NK-92 (cell line): ENCODE measurements around the gene CLN3.
"Not testable (repeated sequence)": the region's sequence is repeated elsewhere in the genome, so short reads cannot be mapped to it uniquely, and the experiment has no call there.

ENCODE experiments used
- DNase-seq: peaks from one replicate; lab custom pipeline; 2025; ENCODE audit not compliant: unreplicated experiment; lab: John Stamatoyannopoulos, UW

CLN3 gene

DNA sequence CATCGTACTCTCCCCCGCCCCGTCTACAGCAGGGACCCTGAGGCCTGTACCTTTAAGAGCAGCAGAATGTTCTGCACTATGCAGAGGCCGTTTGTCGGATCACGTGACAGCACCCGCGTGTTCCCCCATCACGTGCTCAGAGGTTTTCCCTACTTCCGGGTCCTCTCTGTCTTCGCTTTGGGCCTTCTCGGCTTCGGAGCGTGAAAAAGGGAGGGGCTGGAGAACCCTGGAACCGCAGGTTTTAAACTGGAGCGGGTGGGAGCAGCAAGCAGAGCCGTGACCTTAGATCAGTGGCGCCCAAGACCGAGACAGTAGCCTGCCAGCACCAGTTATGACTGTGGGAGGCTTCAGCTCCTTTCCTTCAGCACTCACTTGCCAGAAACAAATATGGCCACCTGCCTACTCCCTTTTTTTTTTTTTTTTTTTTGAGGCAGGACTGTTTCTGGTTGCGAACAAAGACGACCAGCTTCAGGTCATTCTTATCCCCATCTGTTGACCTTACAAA lies at the start of gene CLN3:
CLN3 (minus strand) TSS at position 105 of the 505 bp plus-strand sequence. CDS start 315 bp downstream, outside the sequence.
- peak; percentile 36 for DNase-seq

DNA sequence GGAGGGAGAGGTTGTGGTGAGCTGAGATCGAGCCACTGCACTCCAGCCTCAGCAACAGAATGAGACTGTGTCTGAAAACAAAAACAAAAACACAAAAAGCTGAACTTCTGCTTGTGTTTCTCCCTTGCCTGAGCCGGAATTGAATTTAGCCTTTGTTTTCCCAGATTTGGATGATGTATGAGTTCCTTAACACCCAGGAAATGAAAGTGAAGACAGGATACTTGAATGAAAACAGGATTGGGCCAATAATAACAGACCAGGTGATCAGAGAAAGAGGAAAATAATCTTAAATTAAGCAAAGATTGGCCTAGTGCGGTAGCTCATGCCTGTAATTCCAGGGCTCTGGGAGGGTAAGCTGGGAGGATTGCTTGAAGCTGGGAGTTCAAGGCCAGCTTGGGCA lies 48.5 kb upstream of the CLN3 start:
- DNase-seq, result no peak

DNA sequence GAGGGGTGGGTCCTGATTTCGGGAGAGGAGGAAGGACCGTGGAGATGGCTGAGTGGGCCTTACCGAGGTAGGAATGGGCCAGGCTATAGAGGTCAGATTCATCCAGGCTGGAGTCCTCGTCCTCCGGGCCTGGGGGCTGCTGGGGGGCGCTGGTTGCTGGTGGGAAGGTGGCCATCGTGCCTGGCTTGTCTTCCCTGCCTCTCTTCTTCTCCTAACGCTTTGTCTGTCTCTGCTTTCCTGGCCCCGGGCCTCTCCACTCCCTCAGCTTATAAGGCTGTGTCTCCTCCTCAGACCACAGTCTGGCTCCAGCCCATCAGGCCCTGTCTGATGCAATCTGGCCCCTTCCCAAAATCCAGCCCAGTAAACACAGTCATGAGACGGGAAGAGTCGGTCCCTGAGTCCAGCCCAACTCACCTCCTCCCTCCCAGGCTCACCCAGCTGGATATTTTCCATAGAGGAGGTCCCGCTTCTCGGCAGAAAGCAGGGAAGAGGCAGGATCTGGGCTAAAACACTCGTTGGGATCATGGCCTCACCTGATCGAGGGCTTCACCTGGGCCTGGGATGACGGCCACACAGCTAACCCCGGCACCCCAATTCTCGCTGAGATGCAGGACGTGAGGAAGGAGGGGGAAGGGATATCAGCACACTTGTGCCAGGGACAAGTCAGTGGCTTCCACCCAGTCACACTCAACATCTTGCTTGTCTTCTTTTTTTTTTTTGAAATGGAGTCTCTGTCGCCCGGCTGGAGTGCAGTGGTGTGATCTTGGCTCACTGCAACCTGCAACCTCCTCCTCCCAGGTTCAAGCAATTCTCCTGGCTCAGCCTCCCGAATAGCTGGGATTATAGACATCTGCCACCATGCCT lies 47.1 kb upstream of the CLN3 start, which contains the start of gene NUPR1:
NUPR1 (minus strand) TSS at position 242 of the 864 bp plus-strand sequence; CDS start at position 175, 67 bp downstream.
- no peak for DNase-seq

DNA sequence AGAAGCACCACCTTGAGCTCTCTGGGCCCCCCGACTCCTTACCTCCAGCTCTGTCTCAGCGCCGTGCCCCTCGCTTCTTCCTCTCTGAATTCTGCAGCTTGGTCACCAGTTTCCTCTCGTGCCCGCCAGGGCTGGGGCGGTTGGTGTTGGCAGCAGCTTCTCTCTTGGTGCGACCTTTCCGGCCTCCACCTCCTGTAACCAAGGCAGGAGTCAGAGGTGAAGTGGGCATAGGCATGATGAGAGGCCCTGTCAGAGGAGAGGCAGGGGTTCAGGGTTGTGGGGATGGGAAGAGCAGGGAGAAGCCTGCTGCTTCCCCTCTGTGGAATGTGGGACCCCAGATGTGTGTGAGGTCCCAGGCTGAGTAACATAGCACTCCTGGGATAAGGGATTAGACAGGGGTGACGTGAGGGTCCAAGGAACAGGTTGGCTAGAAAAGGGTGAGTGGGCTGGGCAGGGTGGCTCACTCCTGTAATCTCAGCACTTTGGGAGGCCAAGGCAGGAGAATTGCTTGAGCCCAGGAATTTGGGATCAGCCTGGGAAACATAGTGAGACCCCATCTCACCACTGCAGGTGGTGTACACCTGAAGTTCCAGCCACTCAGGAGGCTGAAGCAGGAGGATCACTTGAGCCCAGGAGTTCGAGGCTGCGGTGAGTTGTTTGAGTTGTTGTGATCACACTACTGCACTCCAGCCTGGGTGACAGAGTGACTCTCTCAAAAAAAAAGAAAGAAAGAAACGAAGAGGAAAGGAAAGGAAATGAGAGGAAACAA lies 46.3 kb upstream of the CLN3 start:
- no peak for DNase-seq

DNA sequence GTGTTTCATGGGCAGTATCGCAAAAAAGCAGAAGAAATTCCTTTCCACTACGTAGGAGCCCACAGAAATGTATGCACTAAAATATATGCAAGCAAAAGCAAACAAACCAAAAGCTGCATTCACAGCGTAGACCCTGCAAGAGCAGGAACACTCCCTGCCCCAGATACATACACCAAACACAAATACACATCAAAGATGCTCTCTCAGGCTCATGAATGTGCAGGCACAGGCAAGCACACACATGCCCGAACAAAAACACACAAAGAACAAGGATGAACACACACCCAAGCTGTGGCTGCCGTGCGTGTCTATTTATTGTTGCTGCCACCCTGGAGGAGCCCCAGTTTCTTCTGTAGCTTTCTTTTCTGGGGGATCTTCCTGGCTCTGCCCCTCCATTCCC lies 45.2 kb upstream of the CLN3 start:
- no peak for DNase-seq

DNA sequence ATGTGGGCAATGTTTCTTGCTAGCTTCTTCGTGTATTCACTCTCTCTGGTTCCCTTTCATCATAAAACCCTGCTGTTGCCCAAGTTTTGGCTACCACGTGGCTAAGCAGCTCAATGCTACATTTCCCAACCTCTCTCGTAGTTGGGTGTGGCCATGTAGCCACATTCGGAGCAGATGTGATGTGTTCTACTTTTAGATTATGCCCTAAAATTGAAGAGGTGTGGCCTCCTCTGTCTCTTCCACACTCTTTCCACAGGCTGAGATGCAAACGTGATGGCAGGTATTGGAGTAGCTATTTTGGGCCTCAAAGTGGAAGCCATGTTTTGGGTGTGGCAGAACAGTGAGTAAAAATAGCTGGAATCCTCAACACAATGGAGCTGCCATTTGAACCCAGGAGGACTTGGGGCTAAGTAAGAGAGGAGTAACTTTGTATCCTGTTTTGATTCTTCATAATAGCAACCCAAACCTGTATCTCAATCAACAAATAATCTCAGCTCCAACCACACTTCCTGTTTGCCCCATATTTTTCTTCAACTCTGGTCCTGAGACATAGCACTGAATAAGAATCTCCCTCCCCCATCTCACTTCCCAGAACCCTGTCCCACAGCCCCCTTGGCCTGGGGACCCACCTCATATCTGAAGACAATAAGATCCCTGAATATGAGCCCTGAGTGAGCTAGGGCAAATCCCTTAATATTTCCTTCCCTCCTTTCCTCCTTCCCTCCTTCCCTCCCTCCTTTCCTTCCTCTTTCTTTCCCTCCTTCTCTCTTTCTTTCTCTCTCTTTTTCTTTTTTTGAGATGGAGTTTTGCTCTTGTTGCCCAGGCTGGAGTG lies 42.9 kb upstream of the CLN3 start:
- DNase-seq, result no peak

DNA sequence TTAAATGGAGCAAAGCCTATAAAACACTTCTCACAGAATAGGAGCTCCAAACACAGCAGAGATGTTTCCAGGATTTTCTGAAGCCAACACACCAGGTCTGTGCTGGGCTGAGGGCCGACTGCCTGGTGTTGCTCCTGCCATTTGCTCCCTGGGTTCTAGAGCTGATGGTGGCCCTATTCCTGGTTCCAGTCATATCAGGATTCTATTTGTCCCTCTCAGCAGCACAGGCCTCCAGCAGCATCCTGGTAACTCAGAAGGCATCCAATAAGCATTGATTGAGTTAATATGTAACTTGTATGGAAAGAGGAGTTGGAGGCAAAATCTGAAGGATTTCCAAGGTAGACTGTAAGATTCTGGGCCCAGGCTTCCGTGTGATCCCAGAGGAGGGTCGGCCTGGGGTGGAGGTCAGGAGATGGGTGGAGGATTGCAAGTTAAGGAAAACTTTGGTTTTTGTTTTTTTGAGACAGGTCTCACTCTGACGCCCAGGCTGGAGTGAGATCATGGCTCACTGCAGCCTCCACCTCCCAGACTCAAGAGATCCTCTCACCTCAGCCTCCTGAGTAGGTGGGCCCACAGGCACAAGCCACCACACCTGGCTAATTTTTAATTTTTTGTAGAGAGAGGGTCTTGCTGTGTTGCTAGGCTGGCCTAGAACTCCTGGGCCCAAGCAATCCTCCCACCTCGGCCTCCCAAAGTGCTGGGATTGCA lies 41.2 kb upstream of the CLN3 start:
- no peak for DNase-seq

DNA sequence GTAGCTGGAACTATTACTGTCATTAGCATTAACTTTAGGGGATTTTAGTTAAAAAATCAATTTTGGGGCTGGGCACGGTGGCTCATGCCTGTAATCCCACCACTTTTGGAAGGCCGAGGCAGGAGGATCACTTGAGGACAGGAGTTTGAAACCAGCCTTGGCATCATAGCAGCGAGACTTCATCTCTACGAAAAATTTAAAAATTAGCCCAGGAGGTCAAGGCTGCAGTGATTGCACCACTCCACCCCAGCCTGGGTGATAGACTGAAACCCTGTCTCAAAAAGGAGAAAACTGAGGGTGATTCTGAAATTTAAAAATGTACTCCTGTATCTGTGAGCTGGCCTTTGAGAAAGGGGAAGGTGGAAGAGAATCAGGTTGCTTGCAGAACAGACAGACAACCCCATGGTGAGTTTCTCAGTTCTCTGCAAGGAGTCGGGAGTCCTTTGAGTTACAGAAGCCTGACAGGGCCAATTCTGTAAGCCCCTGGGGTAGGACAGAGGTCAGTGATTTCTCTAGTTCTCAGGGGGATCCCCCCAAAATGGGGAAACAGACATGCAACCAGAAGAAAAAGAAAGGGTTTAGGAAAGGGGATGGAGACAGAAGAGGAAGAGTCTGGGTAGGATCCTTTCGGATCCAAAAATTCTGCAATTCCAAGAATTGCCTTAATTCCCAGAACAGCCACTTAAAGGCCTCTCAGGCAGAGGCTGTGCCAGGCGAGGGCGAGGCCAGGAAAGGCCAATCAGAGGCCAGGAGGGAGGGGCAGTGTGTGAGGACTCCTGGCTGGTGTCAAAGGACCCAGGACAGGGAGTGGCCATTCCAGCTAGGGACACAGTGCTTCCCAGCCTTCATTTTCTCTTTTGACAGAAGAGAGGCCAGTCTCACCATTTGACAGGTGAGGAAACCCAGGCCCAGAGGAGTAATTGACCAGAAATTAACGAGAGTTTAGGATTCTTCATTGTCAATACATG lies 40.2 kb upstream of the CLN3 start:
- DNase-seq, result no peak

DNA sequence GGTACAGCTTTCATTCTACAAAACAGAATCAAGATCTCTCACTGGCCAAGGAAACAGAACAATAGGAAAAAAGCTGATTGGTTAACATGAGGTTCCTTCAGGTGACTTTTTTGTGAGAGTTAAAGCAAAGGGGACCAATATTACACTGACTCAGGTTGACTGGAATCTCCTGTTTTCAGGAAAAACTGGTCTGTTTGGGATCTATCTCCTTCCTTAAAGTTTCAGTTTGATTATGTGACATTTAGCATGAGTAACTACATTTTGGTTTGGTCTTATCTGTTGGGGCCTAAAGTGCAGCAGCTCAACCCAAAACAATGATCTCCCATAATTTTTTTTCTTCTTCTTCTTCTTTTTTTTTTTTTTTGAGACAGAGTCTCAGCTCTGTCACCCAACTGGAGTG lies 37.2 kb upstream of the CLN3 start:
- no peak for DNase-seq

DNA sequence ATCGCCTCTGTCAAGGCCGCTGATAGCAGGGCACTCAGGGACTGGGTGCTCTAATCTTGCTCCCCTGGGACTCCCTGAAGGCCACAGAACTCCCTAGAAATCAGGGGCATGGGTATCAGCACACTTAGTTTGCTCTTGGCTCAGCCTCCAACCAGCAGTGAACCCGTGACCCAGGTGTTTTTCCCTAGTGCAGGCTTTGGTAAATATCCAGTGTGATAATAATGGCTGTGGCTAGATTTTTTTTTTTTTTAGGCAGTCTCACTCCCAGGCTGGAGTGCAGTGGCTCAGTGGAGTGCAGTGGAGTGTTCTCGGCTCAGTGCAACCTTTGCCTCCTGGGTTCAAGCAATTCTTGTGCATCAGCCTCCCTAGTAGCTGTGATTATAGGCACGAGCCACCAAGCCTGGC lies 36.6 kb upstream of the CLN3 start:
- no peak for DNase-seq

DNA sequence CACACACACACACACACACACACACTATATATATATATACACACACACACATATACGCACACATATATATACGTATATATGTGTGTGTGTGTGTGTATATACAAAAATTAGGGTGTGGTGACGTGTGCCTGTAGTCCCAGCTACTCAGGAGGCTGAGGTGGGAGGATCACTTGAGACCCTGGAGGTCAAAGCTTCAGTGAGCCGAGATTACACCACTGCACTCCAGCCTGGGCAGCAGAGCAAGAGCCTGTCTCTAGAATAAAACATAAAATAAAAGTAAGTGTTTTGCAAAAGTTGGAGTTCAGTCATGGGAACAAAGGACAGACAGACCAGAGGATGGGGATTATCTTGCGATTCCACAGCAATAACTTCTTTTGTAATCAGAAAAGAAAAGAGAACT lies 36.1 kb upstream of the CLN3 start:
- DNase-seq, result no peak

DNA sequence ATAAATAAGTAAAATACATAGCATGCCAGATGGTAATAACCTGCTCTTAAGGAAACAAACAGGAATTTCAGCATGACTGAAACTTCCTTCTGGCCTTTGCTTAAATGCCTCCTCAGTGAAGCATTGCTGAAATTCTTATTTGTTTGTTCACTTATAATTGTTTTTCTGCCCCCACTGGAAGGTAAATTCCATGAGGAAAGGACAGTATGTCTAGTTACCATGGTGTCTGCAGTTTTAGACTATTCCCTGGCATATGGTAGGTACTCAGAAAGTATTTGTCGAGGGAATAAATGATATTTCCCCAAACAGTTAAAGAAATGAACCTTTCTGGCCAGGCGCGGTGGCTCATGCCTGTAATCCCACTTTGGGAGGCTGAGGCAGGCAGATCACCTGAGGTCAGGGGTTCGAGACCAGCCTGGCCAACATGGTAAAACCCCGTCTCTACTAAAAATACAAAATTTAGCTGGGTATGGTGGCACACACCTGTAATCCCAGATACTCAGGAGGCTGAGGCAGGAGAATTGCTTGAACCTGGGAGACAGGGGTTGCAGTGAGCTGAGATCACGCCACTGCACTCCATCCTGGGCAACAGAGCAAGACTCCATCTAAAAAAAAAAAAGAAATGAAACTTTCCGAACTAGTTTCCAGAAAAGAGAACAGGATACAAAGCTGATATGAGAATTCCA lies 35.4 kb upstream of the CLN3 start:
- not testable (repeated sequence) for DNase-seq

DNA sequence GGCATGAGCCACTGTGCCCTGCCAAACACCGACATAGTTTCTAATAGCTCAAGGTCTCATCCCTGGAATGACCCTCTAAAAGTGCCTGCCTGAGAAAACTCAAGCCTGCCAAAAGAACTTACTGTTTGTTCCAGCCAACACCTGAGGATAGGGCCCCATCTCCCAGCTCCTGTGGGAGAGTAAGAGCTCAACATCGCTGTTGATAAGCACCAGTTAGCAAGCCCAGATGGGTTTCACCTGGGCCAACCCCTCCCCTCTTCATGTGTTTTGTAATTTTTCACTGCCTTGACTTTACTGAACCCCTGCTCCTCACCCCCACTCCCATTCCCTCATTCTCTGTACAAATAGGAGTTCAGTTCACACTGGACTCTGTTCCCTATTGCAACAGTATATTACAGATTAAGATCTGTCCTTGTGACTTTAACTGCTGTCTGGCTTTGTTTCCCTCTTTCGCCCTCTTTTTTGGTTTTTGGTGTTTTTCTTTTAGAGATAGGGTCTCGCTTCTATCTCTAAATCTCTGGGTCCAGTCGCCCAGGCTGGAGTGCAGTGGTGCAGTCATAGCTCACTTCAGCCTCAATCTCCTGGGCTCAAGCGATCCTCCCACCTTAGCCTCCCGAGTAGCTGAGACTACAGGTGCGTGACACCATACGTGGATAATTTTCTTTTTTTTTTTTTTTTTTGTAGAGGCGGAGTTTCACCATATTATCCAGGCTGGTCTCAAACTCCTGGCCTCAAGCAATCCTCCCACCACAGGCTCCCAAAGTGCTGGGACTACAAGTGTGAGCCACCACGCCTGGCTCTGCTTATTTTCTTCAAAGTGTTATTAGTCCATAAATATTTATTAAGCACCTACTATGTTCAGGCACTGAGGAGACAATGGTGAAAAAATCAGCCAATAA lies 34.6 kb upstream of the CLN3 start:
- DNase-seq, result no peak

DNA sequence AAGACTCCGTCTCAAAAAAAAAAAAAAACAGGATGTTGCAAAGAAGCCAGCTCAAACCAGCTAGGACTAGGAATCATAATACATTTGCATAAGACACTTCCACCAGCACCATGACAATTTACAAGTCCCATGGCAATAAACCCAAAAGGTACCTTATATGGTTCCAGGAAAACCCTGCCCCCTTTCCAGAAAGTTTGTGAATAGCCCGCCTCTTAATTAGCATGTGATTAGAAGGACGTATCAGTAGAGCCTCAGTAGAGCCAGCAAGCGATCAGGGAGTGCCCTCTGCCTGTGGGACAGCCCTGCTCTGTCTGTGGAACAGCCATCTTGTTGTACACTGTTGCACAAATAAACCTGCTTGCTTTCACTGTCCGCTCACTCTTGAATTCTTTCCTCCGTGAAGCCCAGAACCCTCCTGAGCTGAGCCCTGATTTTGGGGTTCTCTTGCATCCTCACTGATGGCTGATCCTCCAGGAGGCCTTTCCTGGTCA lies 32.9 kb upstream of the CLN3 start:
- no peak for DNase-seq

DNA sequence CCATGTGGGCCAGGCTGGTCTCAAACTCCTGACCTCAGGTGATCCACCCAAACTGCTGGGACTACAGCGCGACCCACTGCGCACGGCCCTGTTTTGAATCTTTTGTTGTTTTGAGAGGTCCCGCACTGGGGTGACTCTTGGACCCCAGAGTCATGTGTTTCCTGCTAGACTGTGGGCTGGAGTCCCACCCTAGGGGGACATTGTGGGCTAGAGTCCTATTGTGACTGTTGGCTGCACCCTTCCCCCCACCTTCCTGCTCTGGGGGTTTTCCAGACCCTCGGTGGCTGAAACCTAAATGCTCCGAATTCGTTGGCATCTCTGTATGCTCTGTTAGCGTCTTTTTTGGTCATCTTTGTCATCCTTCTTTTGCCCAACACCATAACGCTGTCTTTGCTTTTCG lies 30.9 kb upstream of the CLN3 start:
- DNase-seq, result no peak

DNA sequence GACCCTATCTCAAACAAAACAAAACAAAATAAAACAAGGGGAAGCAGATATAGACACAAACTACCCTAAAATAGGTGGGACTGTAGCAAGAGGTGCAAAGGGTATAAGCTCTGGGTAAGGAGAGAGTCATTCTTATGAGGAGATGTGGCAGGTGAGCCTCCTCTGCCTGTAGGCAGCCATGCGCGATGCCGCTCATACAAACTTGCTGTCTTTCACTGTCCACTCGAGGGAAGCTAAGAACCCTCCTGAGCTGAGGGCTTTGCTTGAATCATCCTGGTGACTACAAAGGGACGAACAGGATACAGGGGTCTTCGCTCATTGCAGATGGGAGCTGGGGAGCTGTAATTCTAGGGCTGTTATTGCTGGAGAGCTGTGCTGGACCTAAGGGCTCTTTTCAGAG lies 29.6 kb upstream of the CLN3 start:
- no peak for DNase-seq

DNA sequence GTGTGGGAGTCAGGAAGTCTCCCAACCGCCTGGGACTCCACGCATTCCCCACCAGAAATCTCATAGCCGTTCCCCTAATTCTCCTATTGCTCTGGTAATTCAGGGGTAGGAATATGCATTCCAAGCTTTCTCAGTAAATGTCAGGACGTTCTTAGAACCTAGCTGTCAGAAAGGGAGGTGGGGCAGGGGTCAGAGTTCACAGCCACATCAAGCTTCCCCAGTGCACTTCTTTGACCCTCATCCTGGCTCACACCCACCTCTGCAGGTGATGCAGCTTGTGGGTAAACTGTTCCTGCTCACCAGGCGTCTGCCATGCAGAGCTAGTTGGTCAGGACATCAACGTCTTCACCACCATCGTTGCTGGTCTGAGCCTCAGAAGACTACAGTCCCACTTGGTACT lies 28.8 kb upstream of the CLN3 start:
- no peak for DNase-seq

DNA sequence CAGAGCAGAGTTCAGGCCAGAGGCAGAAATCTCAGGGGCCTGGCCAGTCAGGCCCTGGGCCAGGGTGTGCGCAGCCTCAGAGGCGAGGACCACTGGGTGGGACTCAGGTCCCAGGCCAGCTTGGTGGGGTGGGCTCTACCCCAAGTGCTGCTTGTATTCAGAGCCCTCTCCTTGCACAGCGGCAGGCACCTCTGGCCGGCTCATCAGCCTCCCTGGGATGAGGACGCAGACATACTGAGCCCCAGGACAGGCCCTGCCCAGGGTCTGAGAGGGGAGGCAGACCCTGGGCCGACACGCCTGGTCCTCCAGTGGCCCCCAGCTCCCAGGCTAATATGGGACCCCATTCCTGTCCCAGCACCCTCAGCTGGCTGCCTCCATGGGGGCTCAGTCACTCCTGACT lies 22.4 kb upstream of the CLN3 start:
- DNase-seq, result no peak
